SK-N-SH (cell line): Measurements from ENCODE around the gene WIZ. TPM values are rescaled to one million over a fixed set of nuclear protein-coding genes. Genes with fewer than 3 reads are reported as not detected.

Experiments used
- CTCF ChIA-PET: fragments of 300-600, 350-600 bp; formaldehyde crosslinking; extraction: SDS; loops from one replicate; lab custom pipeline; 2021; lab: Yijun Ruan, JAX
- POLR2A ChIA-PET: fragments of 350-600 bp; sonication (Branson Sonifier 250); formaldehyde crosslinking; extraction: SDS; loops from one replicate; lab custom pipeline; 2020; ENCODE audit warnings: antibody characterized with exemption, inconsistent platforms; lab: Yijun Ruan, JAX
- DNase-seq: peaks from one replicate; pipeline ENCODE4 v3.0.0; 2012
- H2AFZ ChIP-seq: fragments of 200-600 bp; sonication (generic); 2 replicates; pipeline ENCODE4 v1.8.1; 2016; ENCODE audit warnings: antibody characterized with exemption, mild to moderate bottlenecking, low read depth
- H3F3A ChIP-seq: fragments of 200-600 bp; sonication (generic); replicated peaks from 2 replicates; pipeline ENCODE3; 2016; ENCODE audit warnings: antibody characterized with exemption, mild to moderate bottlenecking; ENCODE audit not compliant: insufficient read depth
- H3K27ac ChIP-seq, 2 experiments: fragments of 200-500 bp in 1 of 2; fragments of 200-600 bp in 1 of 2; sonication (Bioruptor generic) in 1 of 2; sonication (generic), shearing (Covaris generic) in 1 of 2; 2 replicates each; pipeline versions ENCODE4 v1.5.1 to v1.6.1; 2014 to 2016; ENCODE audit warnings: low read depth in 2 of 2, inconsistent platforms in 1 of 2, low read length in 1 of 2, mild to moderate bottlenecking in 1 of 2, mixed read lengths in 1 of 2
- H3K27me3 ChIP-seq: fragments of 200-600 bp; sonication (generic), shearing (Covaris generic); 2 replicates; pipeline ENCODE4 v1.6.1; 2016; ENCODE audit warnings: mixed run types; ENCODE audit not compliant: insufficient read depth
- H3K36me3 ChIP-seq, 2 experiments: fragments of 200-500 bp in 1 of 2; fragments of 200-600 bp in 1 of 2; sonication (Bioruptor generic) in 1 of 2; sonication (generic) in 1 of 2; replicated peaks in 1 of 2; 2 replicates each; pipeline versions ENCODE3 to v1.5.1; 2014 to 2016; ENCODE audit warnings: low read length in 1 of 2, mild to moderate bottlenecking in 1 of 2; ENCODE audit not compliant: insufficient read depth in 2 of 2, control insufficient read depth in 1 of 2
- H3K4me1 ChIP-seq, 2 experiments: fragments of 200-500 bp in 1 of 2; fragments of 200-600 bp in 1 of 2; sonication (Bioruptor generic) in 1 of 2; sonication (generic), shearing (Covaris generic) in 1 of 2; 2 replicates each; pipeline versions ENCODE4 v1.5.1 to v1.6.1; 2014 to 2016; ENCODE audit warnings: low read depth in 1 of 2, low read length in 1 of 2, mixed run types in 1 of 2; ENCODE audit not compliant: insufficient read depth in 2 of 2, control insufficient read depth in 1 of 2
- H3K4me2 ChIP-seq: fragments of 200-600 bp; sonication (generic), shearing (Covaris generic); 2 replicates; pipeline ENCODE4 v1.6.1; 2017; ENCODE audit warnings: mixed run types
- H3K4me3 ChIP-seq, 2 experiments: fragments of 200-500 bp in 1 of 2; fragments of 200-600 bp in 1 of 2; sonication (Bioruptor generic) in 1 of 2; sonication (generic), shearing (Covaris generic) in 1 of 2; 2 replicates each; pipeline versions ENCODE4 v1.5.1 to v1.8.1; 2014 to 2016; ENCODE audit warnings: low read depth in 2 of 2, inconsistent platforms in 1 of 2, low read length in 1 of 2, mild to moderate bottlenecking in 1 of 2, mixed read lengths in 1 of 2, moderate library complexity in 1 of 2
- H3K79me2 ChIP-seq: fragments of 200-600 bp; sonication (generic); 2 replicates; pipeline ENCODE4 v1.8.1; 2017; ENCODE audit warnings: mild to moderate bottlenecking; ENCODE audit not compliant: insufficient read depth
- H3K9ac ChIP-seq: fragments of 200-600 bp; sonication (generic); 2 replicates; pipeline ENCODE4 v1.6.1; 2017; ENCODE audit warnings: mixed run types
- H3K9me2 ChIP-seq: fragments of 200-600 bp; sonication (generic); 2 replicates; pipeline ENCODE4 v1.6.1; 2017; ENCODE audit warnings: mixed run types
- H3K9me3 ChIP-seq: fragments of 200-600 bp; sonication (generic); 2 replicates; pipeline ENCODE4 v1.6.1; 2017; ENCODE audit warnings: mixed run types, mild to moderate bottlenecking, moderate library complexity
- H4K20me1 ChIP-seq: fragments of 200-600 bp; sonication (generic); 2 replicates; pipeline ENCODE4 v1.6.1; 2017; ENCODE audit warnings: mild to moderate bottlenecking, mixed run types; ENCODE audit not compliant: insufficient read depth
- ELF1 ChIP-seq: IDR thresholded peaks from 2 replicates; pipeline ENCODE4 v1.4.0; 2012
- EP300 ChIP-seq, 2 experiments: IDR thresholded peaks; 2 replicates each; pipeline versions ENCODE4 v1.4.0 to v1.6.1; 2012; ENCODE audit warnings: borderline replicate concordance in 1 of 2, low read depth in 1 of 2, low read length in 1 of 2
- FOXM1 ChIP-seq: IDR thresholded peaks from 2 replicates; pipeline ENCODE4 v1.4.0; 2012; ENCODE audit warnings: low read depth, mild to moderate bottlenecking
- MXI1 ChIP-seq: IDR thresholded peaks from 2 replicates; pipeline ENCODE4 v1.6.1; 2012; ENCODE audit warnings: mild to moderate bottlenecking, low read depth, low read length, improper control_type of control experiment
- NFIC ChIP-seq: IDR thresholded peaks from 2 replicates; pipeline ENCODE4 v1.4.0; 2012; ENCODE audit warnings: borderline replicate concordance
- NRF1 ChIP-seq: IDR thresholded peaks from 2 replicates; pipeline ENCODE4 v1.6.1; 2012; ENCODE audit warnings: low read depth, mild to moderate bottlenecking, low read length
- SMC3 ChIP-seq: IDR thresholded peaks from 2 replicates; pipeline ENCODE4 v1.6.1; 2012; ENCODE audit warnings: low read depth, low read length, improper control_type of control experiment
- TCF12 ChIP-seq: IDR thresholded peaks from 2 replicates; pipeline ENCODE4 v1.4.0; 2012
- TEAD4 ChIP-seq: IDR thresholded peaks from 2 replicates; pipeline ENCODE4 v1.4.0; 2012; ENCODE audit warnings: mild to moderate bottlenecking, borderline replicate concordance; ENCODE audit not compliant: insufficient read depth
- YY1 ChIP-seq: IDR thresholded peaks from 2 replicates; pipeline ENCODE4 v1.4.0; 2012; ENCODE audit warnings: low read depth, mild to moderate bottlenecking
- WGBS: methylation state at CpG from one replicate; pipeline ENCODE4 v1.1.6; 2017; ENCODE audit warnings: low lambda C conversion rate; 5-methylcytosine and 5-hydroxymethylcytosine counted together
- polyA plus RNA-seq, 3 experiments: library from polyadenylated mRNA; depleted of rRNA; stranded (reverse); fragments of >200 nt; gene quantifications; 2 replicates each; pipeline ENCODE4 v1.2.3, GENCODE V29; 2012
- TF ChIP-seq, protein P1 (sequence below): IDR thresholded peaks from 2 replicates; pipeline ENCODE4 v1.4.0; 2012; ENCODE audit warnings: low read depth, borderline replicate concordance
- TF ChIP-seq, protein P2 (sequence below): IDR thresholded peaks from 2 replicates; pipeline ENCODE4 v1.4.0; 2012; ENCODE audit warnings: low read depth, borderline replicate concordance
- TF ChIP-seq, protein P3 (sequence below): IDR thresholded peaks from 2 replicates; pipeline ENCODE4 v1.4.0; 2012; ENCODE audit warnings: low read depth

Gene WIZ
- polyA plus RNA-seq, 1 of the 3 experiments (the other 2 are of a cell fraction) = 15.5 TPM

DNA sequence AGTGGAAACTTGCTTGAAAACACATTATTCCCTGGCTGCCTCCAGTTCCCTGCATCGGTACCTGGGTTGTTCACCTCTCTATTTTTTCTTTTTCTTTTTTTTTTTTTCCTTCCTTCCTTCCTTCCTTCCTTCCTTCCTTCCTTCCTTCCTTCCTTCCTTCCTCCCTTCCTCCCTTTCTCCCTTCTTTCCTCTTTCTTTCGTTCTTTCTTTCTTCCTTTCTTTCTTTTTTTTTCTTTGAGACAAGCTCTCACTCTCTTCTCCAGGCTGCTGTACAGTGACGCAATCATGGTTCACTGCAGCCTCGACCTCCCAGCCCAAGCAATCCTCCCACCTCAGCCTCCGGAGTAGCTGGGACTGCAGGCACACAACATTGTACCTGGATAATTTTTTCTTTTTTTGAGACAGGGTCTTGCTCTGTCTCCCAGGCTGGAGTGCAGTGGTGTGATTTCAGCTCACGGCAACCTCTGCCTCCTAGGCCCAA lies 18.0 kb upstream of the WIZ start:
- DNase-seq = no peak
- H4K20me1 ChIP-seq = no peaks in the 10 kb centered on the region
- no peaks in the 10 kb centered on the region for H3K9me2 ChIP-seq
- peaks cover 8% of the 10 kb centered on the region for H3F3A ChIP-seq
- H3K36me3 ChIP-seq = no peaks in the 10 kb centered on the region
- H2AFZ ChIP-seq = no peak overlapping the region
- no peaks in the 10 kb centered on the region for H3K4me1 ChIP-seq
- POLR2A ChIA-PET = interaction anchor here (1.2 kb wide), 1 partner anchor 15 kb away, joined by 3 read pairs; no protein-coding TSS in a partner anchor
- no peak for TF ChIP-seq NRF1
- TF ChIP-seq, protein P1, sequence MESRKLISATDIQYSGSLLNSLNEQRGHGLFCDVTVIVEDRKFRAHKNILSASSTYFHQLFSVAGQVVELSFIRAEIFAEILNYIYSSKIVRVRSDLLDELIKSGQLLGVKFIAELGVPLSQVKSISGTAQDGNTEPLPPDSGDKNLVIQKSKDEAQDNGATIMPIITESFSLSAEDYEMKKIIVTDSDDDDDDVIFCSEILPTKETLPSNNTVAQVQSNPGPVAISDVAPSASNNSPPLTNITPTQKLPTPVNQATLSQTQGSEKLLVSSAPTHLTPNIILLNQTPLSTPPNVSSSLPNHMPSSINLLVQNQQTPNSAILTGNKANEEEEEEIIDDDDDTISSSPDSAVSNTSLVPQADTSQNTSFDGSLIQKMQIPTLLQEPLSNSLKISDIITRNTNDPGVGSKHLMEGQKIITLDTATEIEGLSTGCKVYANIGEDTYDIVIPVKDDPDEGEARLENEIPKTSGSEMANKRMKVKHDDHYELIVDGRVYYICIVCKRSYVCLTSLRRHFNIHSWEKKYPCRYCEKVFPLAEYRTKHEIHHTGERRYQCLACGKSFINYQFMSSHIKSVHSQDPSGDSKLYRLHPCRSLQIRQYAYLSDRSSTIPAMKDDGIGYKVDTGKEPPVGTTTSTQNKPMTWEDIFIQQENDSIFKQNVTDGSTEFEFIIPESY = no peak
- no peak for TF ChIP-seq FOXM1
- TF ChIP-seq ELF1 = no peak
- TF ChIP-seq EP300 (IDR thresholded peaks at IDR 0.05; ENCODE audit: borderline replicate concordance in 1 of 2, low read depth in 1 of 2, low read length in 1 of 2) = no peak
- TF ChIP-seq, protein P2, sequence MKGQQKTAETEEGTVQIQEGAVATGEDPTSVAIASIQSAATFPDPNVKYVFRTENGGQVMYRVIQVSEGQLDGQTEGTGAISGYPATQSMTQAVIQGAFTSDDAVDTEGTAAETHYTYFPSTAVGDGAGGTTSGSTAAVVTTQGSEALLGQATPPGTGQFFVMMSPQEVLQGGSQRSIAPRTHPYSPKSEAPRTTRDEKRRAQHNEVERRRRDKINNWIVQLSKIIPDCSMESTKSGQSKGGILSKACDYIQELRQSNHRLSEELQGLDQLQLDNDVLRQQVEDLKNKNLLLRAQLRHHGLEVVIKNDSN = no peak
- no peak for TF ChIP-seq YY1
- TF ChIP-seq MXI1 = no peak
- TF ChIP-seq TEAD4 = no peak
- TF ChIP-seq, protein P3, sequence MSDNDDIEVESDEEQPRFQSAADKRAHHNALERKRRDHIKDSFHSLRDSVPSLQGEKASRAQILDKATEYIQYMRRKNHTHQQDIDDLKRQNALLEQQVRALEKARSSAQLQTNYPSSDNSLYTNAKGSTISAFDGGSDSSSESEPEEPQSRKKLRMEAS = no peak
- no peak for TF ChIP-seq NFIC
- no peak for TF ChIP-seq SMC3
- 42% methylated on average over 6 of the region's 6 CpGs for WGBS
- H3K27me3 ChIP-seq = peaks cover 30% of the 10 kb centered on the region
- no peaks in the 10 kb centered on the region for H3K79me2 ChIP-seq
- H3K9me3 ChIP-seq = no peaks in the 10 kb centered on the region
- H3K27ac ChIP-seq = no peak overlapping the region
- H3K4me2 ChIP-seq = no peak overlapping the region
- no peak overlapping the region for H3K9ac ChIP-seq
- H3K4me3 ChIP-seq = no peak overlapping the region
- CTCF ChIA-PET = no interaction called here

DNA sequence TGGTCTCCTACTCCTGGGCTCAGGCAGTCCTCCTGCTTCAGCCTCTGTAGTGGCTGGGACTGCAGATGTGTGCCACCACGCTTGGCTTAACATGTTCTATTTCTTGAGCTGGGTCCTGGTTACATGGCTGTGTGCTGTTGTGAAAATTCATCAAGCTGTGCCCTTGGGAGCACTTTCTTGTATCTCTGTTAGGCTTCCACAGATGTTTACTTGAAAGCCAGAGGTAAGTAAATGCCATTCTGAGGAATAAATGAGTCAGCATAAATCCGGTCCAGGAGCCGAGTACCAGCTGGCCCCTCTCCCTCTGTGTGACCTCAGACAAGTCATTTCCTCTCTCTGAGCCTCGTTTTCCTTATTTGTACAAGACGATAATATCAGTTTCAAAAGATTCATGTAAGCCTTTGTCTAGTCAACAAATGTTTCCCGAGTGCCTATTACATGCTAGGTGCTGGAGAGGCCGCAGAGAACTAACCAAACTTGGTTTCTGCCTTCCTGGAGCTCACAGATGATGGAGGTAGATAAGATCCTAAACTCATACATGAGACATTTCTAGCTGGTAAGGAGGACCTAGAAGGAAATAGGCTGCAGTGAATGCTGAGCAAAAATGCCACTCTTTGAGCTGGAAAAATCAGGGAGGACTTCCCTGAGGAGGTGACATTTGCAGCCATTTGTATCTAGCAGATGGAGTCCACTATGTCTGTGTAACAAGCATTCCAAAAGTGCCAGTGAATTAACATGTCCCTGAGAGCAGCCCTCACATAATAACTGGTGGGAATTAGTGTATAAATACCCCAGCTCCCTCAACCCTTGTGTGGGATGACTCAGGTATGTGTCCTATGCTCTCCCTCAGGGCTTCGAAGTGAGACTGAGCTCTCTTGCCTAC lies 17.3 kb upstream of the WIZ start:
- H3K27me3 ChIP-seq = peaks cover 24% of the 10 kb centered on the region
- ChIA-PET CTCF (interaction anchor here (0.7 to 1.5 kb wide), 2 partner anchors 12 to 48 kb away, joined by 3 to 5 read pairs; partner anchors contain the start of gene AKAP8L), POLR2A (no interaction called here)
- no peaks in the 10 kb centered on the region for H4K20me1 ChIP-seq
- H3K4me3 ChIP-seq = no peak overlapping the region
- TF ChIP-seq, protein P1 = no peak
- peak; percentile 20; the same call in 1 of the 2 replicates for TF ChIP-seq TCF12
- H3K9me2 ChIP-seq = no peaks in the 10 kb centered on the region
- WGBS = 13% methylated on average over 8 of the region's 8 CpGs
- H2AFZ ChIP-seq = no peak overlapping the region
- no peaks in the 10 kb centered on the region for H3K36me3 ChIP-seq
- H3K79me2 ChIP-seq = no peaks in the 10 kb centered on the region
- H3K4me1 ChIP-seq = no peaks in the 10 kb centered on the region
- H3K27ac ChIP-seq = no peak overlapping the region
- H3K9ac ChIP-seq = no peak overlapping the region
- H3K9me3 ChIP-seq = no peaks in the 10 kb centered on the region
- DNase-seq = no peak
- H3K4me2 ChIP-seq = peak overlapping the region; percentile 14
- peaks cover 8% of the 10 kb centered on the region for H3F3A ChIP-seq
